Fibroblast of lung (primary cell): ENCODE measurements around the gene FBXO17. TPM values are rescaled to one million over a fixed set of nuclear protein-coding genes. Genes with fewer than 3 reads are reported as not detected.

Source experiments
- DNase-seq, 2 donors: peaks; one replicate each; pipeline versions ENCODE4 v3.0.0 to v3.0.0-alpha.2; 2010; ENCODE audit warnings: low read depth in 2 of 2
- H2AFZ ChIP-seq: 2 replicates; pipeline ENCODE4 v1.5.1; 2012; ENCODE audit warnings: low read length, control low read depth, inconsistent platforms
- H3K27ac ChIP-seq: 2 replicates; pipeline ENCODE4 v1.5.1; 2011; ENCODE audit warnings: low read length, control low read depth; ENCODE audit not compliant: insufficient read depth
- H3K27me3 ChIP-seq: 2 replicates; pipeline ENCODE4 v1.5.1; 2011; ENCODE audit warnings: mild to moderate bottlenecking, low read length; ENCODE audit not compliant: control insufficient read depth, insufficient read depth
- H3K36me3 ChIP-seq: 2 replicates; pipeline ENCODE4 v1.5.1; 2011; ENCODE audit warnings: low read length; ENCODE audit not compliant: control insufficient read depth, insufficient read depth
- H3K4me1 ChIP-seq: 2 replicates; pipeline ENCODE4 v1.5.1; 2011; ENCODE audit warnings: low read length; ENCODE audit not compliant: control insufficient read depth, insufficient read depth; ENCODE audit errors: extremely low read depth
- H3K4me2 ChIP-seq: 2 replicates; pipeline ENCODE4 v1.5.1; 2011; ENCODE audit warnings: low read length, control low read depth; ENCODE audit not compliant: insufficient read depth; ENCODE audit errors: extremely low read depth
- H3K4me3 ChIP-seq, 4 experiments: fragments of 200-600 bp in 1 of 4; sonication (generic) in 1 of 4; replicated peaks in 1 of 4; 2 replicates each; pipeline ENCODE4 v1.5.1; 2011 to 2016; ENCODE audit warnings: low read length in 4 of 4, low read depth in 3 of 4, mild to moderate bottlenecking in 3 of 4, control low read depth in 2 of 4, inconsistent platforms in 1 of 4, mixed read lengths in 1 of 4; ENCODE audit not compliant: insufficient read depth in 1 of 4; ENCODE audit errors: control extremely low read depth in 1 of 4
- H3K79me2 ChIP-seq: 2 replicates; pipeline ENCODE4 v1.5.1; 2012; ENCODE audit warnings: mild to moderate bottlenecking, low read length, inconsistent platforms; ENCODE audit not compliant: control insufficient read depth, insufficient read depth
- H3K9ac ChIP-seq: 2 replicates; pipeline ENCODE4 v1.5.1; 2011; ENCODE audit warnings: mild to moderate bottlenecking, low read length, control low read depth; ENCODE audit not compliant: insufficient read depth
- H3K9me3 ChIP-seq: 2 replicates; pipeline ENCODE4 v1.5.1; 2012; ENCODE audit warnings: low read depth, low read length; ENCODE audit not compliant: control insufficient read depth, insufficient read depth
- H4K20me1 ChIP-seq: 2 replicates; pipeline ENCODE4 v1.5.1; 2011; ENCODE audit warnings: low read length; ENCODE audit not compliant: control insufficient read depth, insufficient read depth; ENCODE audit errors: extremely low read depth
- CTCF ChIP-seq, 2 donors: IDR thresholded peaks in 1 of 2; conservative IDR thresholded peaks in 1 of 2; 1 replicate in 1 of 2; 2 replicates in 1 of 2; pipeline ENCODE4 v1.5.1; 2011 to 2012; ENCODE audit warnings: low read length in 2 of 2, control low read depth in 1 of 2, inconsistent platforms in 1 of 2, low read depth in 1 of 2, mild to moderate bottlenecking in 1 of 2
- EZH2 ChIP-seq: IDR thresholded peaks from 2 replicates; pipeline ENCODE4 v1.5.1; 2012; ENCODE audit warnings: low read length, control low read depth, mild to moderate bottlenecking; ENCODE audit errors: missing control alignments
- polyA plus RNA-seq, 2 donors: library from polyadenylated mRNA; depleted of rRNA in 1 of 2; stranded (reverse) in 1 of 2; unstranded in 1 of 2; fragments of >200 nt; gene quantifications; 2 replicates each; pipeline ENCODE4 v1.2.1, GENCODE V29; 2011 to 2012; ENCODE audit warnings: missing spikeins in 1 of 2
- total RNA-seq: library from RNA; depleted of rRNA; stranded (reverse); fragments of >200 nt; gene quantifications from 2 replicates; pipeline ENCODE4 v1.2.1, GENCODE V29; 2014

The FBXO17 gene
- total and polyA plus RNA-seq, 2 donors (not counting 1 experiment from before 2014, with no cell fraction given): 10.2 to 25.8 TPM

- Histone ChIP-seq H4K20me1 (no peaks in the 10 kb centered on the region), H3K9ac (no peak overlapping the region), H3K4me3 (no peak overlapping the region), H3K9me3 (no peaks in the 10 kb centered on the region), H2AFZ (no peak overlapping the region), H3K4me1 (no peaks in the 10 kb centered on the region), H3K4me2 (no peak overlapping the region), H3K27me3 (no peaks in the 10 kb centered on the region), H3K79me2 (no peaks in the 10 kb centered on the region), H3K36me3 (no peaks in the 10 kb centered on the region), H3K27ac (no peak overlapping the region)
- DNase-seq: no peak
- TF ChIP-seq CTCF (conservative IDR thresholded peaks at IDR 0.05 in 1 of 2, IDR thresholded peaks at IDR 0.05 in 1 of 2; ENCODE audit: low read depth in 1 of 2, low read length in 2 of 2) (no peak), EZH2 (no peak)
Measured at GRCh38 chr19:39009001-39009400, 33.5 kb upstream of the FBXO17 start.

- TF ChIP-seq EZH2 (no peak), CTCF (conservative IDR thresholded peaks at IDR 0.05 in 1 of 2, IDR thresholded peaks at IDR 0.05 in 1 of 2; ENCODE audit: low read depth in 1 of 2, low read length in 2 of 2) (no peak)
- no peaks in the 10 kb centered on the region for H3K27me3 ChIP-seq
- H4K20me1 ChIP-seq: no peaks in the 10 kb centered on the region
- H3K36me3 ChIP-seq: no peaks in the 10 kb centered on the region
- H3K4me2 ChIP-seq: no peak overlapping the region
- H3K9ac ChIP-seq: no peak overlapping the region
- no peaks in the 10 kb centered on the region for H3K79me2 ChIP-seq
- no peak overlapping the region for H2AFZ ChIP-seq
- no peak overlapping the region for H3K27ac ChIP-seq
- no peaks in the 10 kb centered on the region for H3K4me1 ChIP-seq
- H3K9me3 ChIP-seq: no peaks in the 10 kb centered on the region
- DNase-seq: no peak
- H3K4me3 ChIP-seq: no peak overlapping the region
Measured at GRCh38 chr19:39008137-39008536, 32.6 kb upstream of the FBXO17 start.

- Histone ChIP-seq H3K27ac (no peak overlapping the region), H3K27me3 (no peaks in the 10 kb centered on the region), H3K79me2 (no peaks in the 10 kb centered on the region), H3K9me3 (no peaks in the 10 kb centered on the region), H3K4me1 (no peaks in the 10 kb centered on the region), H3K4me3 (no peak overlapping the region), H3K9ac (no peak overlapping the region), H4K20me1 (no peaks in the 10 kb centered on the region), H3K36me3 (no peaks in the 10 kb centered on the region), H3K4me2 (no peak overlapping the region), H2AFZ (no peak overlapping the region)
- TF ChIP-seq CTCF (conservative IDR thresholded peaks at IDR 0.05 in 1 of 2, IDR thresholded peaks at IDR 0.05 in 1 of 2; ENCODE audit: low read depth in 1 of 2, low read length in 2 of 2) (no peak), EZH2 (no peak)
- DNase-seq: no peak
Measured at GRCh38 chr19:39007096-39007495, 31.6 kb upstream of the FBXO17 start.
